Activated gamma-delta T cell (primary cell): ENCODE results near the gene SMO.
"Not testable (repeated sequence)": the region's sequence is repeated elsewhere in the genome, so short reads cannot be mapped to it uniquely, and the experiment has no call there.

Experiments used
- DNase-seq: peaks from one replicate; lab custom pipeline; 2025; lab: John Stamatoyannopoulos, UW

The SMO gene

GRCh38 chr7:129208667-129209066 is 20.2 kb downstream of the SMO start:
- no peak for DNase-seq

GRCh38 chr7:129209067-129209926 is 20.9 kb downstream of the SMO start:
- DNase-seq = no peak

GRCh38 chr7:129210256-129210988 is 22.0 kb downstream of the SMO start:
- peak; percentile 16 for DNase-seq

DNA sequence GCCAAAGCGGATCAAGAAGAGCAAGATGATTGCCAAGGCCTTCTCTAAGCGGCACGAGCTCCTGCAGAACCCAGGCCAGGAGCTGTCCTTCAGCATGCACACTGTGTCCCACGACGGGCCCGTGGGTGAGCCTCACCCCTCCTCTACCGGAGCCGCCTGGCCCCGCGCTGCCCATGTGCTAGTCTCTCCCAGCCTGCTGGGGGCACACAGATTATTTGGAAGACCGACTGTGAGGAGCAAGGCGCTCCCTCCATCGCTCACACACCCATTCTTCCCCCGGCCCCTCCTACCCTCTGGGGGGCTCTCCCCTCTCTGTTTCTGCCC is 22.5 kb downstream of the SMO start:
- no peak for DNase-seq

DNA sequence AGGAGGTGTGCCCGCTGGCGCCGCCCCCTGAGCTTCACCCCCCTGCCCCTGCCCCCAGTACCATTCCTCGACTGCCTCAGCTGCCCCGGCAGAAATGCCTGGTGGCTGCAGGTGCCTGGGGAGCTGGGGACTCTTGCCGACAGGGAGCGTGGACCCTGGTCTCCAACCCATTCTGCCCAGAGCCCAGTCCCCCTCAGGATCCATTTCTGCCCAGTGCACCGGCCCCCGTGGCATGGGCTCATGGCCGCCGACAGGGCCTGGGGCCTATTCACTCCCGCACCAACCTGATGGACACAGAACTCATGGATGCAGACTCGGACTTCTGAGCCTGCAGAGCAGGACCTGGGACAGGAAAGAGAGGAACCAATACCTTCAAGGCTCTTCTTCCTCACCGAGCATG is 23.7 kb downstream of the SMO start:
- DNase-seq = no peak

GRCh38 chr7:129212596-129212995 is 24.2 kb downstream of the SMO start:
- no peak for DNase-seq

DNA sequence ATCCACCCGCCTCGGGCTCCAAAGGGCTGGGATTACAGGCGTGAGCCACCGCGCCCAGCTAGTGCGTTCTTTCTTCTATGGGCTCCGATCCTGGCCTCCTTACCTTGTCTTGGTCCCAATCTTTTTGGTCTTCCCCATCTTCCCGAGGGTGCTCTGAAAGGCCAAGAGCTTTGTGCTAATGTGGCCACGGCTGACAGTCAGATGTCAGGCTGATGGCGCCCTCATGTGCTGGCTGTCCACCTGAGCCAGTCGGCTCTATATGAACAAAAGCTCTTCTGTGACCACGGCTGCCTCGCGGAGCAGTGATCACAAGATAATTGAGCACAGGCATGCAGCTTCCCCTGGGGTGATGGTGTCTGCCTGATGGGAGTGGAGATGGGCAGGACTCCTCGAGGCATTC is 25.4 kb downstream of the SMO start:
- no peak for DNase-seq

GRCh38 chr7:129215691-129216090 is 27.3 kb downstream of the SMO start:
- DNase-seq = not testable (repeated sequence)

DNA sequence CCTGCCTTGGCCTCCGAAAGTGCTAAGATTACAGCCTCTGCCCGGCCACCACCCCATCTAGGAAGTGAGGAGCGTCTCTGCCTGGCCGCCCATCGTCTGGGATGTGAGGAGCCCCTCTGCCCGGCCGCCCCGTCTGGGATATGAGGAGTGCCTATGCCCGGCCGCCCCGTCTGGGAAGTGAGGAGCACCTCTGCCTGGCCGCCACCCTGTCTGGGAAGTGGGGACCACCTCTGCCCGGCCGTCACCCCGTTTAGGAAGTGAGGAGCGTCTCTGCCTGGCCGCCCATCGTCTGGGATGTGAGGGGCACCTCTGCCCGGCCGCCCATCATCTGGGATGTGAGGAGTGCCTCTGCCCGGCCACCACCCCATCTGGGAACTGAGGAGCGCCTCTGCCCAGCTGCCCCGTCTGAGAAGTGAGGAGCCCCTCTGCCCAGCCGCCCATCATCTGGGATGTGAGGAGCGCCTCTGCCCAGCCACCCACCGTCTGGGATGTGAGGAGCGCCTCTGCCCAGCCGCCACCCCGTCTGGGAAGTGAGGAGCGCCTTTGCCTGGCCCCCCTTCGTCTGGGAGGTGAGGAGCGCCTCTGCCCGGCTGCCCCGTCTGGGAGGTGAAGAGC is 27.8 kb downstream of the SMO start:
- DNase-seq = not testable (repeated sequence)

- DNase-seq = not testable (repeated sequence)
Measured at GRCh38 chr7:129216821-129217416, 28.5 kb downstream of the SMO start.

DNA sequence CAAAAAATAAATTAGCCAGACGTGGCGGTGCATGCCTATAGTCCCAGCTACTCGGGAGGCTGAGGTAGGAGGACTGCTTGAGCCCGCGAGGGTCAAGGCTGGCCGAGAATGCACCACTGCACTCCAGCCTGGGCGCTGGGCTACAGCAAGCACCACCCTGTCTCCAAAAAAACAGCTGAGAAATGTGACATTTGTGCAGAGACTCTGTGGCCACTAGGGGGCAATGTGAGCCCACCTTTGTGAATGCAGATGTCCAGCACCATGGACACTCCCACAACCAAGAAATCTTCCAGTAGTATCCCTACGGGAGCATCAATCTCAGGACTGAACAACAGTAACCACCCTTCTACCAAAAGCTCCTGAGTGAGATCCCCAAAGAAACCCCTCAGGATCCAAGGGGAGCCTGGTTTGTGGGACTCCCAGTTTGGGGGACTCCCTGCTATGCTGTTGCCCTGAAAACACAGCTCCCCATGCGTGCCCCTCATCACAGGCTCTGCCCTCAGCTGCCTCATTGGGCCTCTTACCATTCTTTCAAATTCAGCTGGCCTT is 30.2 kb downstream of the SMO start:
- DNase-seq = no peak

DNA sequence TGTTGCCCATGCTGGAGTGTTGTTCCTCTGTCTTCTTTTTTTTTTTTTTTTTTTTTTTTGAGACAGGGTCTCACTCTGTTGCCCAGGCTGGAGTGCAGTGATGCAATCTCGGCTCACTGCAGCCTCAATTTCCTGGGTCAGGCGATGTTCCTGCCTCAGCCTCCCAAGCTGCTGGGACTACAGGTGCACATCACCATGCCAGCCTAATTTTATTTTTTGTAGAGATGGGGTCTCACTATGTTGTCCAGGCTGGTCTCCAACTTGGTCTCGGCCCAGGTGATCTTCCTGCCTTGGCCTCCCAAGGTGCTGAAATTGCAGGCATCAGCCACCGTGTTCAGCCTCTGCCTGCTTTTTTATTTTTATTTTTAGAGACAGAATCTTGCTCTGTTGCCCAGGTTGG is 30.7 kb downstream of the SMO start:
- not testable (repeated sequence) for DNase-seq

- DNase-seq = no peak
Measured at GRCh38 chr7:129222064-129222463, 33.6 kb downstream of the SMO start.

- DNase-seq = peak; percentile 98
Measured at GRCh38 chr7:129224251-129225205, 36.1 kb downstream of the SMO start, which contains the start of gene AHCYL2. TSS of gene AHCYL2 (plus strand) at chr7:129225030.

- peak; percentile 61 for DNase-seq
Measured at GRCh38 chr7:129225206-129225930, 36.9 kb downstream of the SMO start.

DNA sequence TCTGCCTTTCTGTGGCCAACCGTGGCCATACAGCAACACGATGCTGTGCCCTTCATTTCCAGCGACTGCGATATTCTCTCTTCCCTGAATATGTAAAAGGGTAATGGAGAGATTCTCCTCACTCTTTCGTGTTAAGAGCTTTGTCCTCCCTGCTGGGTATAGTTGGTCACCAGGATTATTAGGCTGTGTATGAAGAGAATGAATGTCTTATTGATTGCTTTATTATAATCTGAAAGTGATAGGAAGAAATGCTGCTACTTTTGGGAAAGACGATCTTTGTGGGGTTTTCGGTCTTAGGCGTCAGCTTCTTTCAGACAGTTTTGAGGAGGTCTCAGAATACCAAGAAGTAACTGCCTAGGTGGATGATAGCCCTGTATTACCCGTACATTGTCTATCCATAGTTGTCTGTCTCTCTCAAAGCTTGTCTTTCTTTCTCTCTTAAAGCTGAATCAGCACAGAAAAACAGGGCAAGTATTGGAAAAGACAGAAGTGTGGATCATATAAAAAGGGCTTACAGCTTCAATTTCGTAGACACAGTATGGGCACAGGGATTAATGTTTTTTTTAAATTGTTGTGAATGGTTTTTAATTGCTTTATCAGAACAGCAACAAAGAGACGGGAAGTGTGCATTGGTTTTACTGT is 37.6 kb downstream of the SMO start:
- no peak for DNase-seq

DNA sequence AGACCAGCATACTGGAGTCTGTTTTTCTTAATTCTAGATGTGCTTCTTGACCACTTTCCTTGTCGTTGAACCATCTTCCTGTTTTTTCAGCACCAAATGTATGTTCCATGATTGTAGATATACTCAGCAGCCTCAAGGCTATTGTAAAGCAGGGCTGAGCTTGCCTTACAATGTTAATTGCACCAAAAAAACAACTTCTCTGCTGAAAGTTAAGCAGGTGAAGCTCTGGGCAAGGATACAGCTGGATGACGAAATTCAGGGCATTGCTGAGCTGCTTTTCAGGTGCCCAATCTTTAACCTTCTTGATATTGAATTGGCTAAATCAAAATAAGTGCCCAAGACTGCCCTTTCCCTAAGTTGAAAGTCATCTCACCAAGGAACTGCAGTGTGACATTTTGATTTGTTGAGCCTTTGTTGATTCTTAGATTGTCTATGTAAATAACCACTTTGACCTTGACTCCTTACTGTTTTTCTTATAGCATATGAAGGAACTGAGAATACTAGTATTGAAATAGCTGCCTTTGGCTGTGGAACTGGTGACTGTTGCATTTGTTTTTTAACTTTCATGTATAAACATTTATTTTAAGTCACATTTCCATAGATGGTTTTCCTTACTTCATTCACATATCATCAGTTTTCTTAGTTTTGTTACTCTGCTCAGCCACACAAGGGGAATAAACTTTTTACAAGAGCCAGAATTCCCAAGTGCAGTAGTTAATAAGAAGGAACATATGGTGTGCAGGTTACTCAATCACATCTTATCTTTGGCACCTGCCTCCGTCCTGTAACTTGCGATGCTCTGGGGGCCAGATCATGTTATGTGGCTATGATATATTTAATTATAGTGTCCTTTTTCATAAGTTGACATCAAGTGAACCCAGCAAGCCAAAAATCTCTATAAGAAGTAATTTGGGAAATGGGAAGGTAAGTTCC is 39.5 kb downstream of the SMO start:
- no peak for DNase-seq

- DNase-seq = no peak
Measured at GRCh38 chr7:129228633-129229032, 40.2 kb downstream of the SMO start.

- DNase-seq = no peak
Measured at GRCh38 chr7:129231666-129232065, 43.2 kb downstream of the SMO start.
